OCI-LY1 (cell line): ENCODE measurements around the gene ZMIZ1.

Experiments used
- H2AFZ ChIP-seq: fragments of 200-600 bp; sonication (generic), shearing (Covaris generic); 2 replicates; pipeline ENCODE4 v1.6.0; 2014; ENCODE audit warnings: antibody characterized with exemption, mild to moderate bottlenecking, low read length
- H3F3A ChIP-seq: fragments of 200-600 bp; sonication (generic), shearing (Covaris generic); 2 replicates; pipeline ENCODE4 v1.6.0; 2014; ENCODE audit warnings: mild to moderate bottlenecking, antibody characterized with exemption, low read length, moderate library complexity; ENCODE audit not compliant: insufficient read depth
- H3K27ac ChIP-seq: fragments of 200-600 bp; sonication (generic); 2 replicates; pipeline ENCODE4 v1.5.1; 2014; ENCODE audit warnings: low read length, mixed run types, mild to moderate bottlenecking, low read depth; ENCODE audit not compliant: poor library complexity, severe bottlenecking
- H3K27me3 ChIP-seq: fragments of 200-600 bp; sonication (generic); 2 replicates; pipeline ENCODE4 v1.6.0; 2014; ENCODE audit warnings: antibody characterized with exemption, mild to moderate bottlenecking, low read length, moderate library complexity; ENCODE audit not compliant: insufficient read depth
- H3K36me3 ChIP-seq: fragments of 200-600 bp; sonication (generic); 2 replicates; pipeline ENCODE4 v1.6.1; 2014; ENCODE audit warnings: mild to moderate bottlenecking, antibody characterized with exemption, low read length, moderate library complexity, mixed read lengths; ENCODE audit not compliant: insufficient read depth
- H3K4me1 ChIP-seq: fragments of 200-600 bp; sonication (generic); 2 replicates; pipeline ENCODE4 v1.5.1; 2014; ENCODE audit warnings: mild to moderate bottlenecking, low read length, moderate library complexity; ENCODE audit not compliant: insufficient read depth, severe bottlenecking
- H3K4me2 ChIP-seq: fragments of 200-600 bp; sonication (generic), shearing (Covaris generic); 2 replicates; pipeline ENCODE4 v1.6.1; 2014; ENCODE audit warnings: low read length
- H3K4me3 ChIP-seq: fragments of 200-600 bp; sonication (generic); 2 replicates; pipeline ENCODE4 v1.5.1; 2014; ENCODE audit warnings: low read length, low read depth, mild to moderate bottlenecking, mixed read lengths; ENCODE audit not compliant: poor library complexity, severe bottlenecking
- H3K79me2 ChIP-seq: fragments of 200-600 bp; shearing (Covaris generic); 2 replicates; pipeline ENCODE4 v1.6.1; 2016; ENCODE audit warnings: mixed run types, low read length, mixed read lengths; ENCODE audit not compliant: insufficient read depth
- H3K9ac ChIP-seq: fragments of 200-600 bp; sonication (generic), shearing (Covaris generic); 2 replicates; pipeline ENCODE4 v1.6.1; 2014; ENCODE audit warnings: mild to moderate bottlenecking, low read length, mixed read lengths
- H3K9me2 ChIP-seq: fragments of 200-600 bp; sonication (generic), shearing (Covaris generic); 2 replicates; pipeline ENCODE4 v1.6.1; 2014; ENCODE audit warnings: low read depth, mild to moderate bottlenecking, low read length, mixed read lengths
- H3K9me3 ChIP-seq: fragments of 200-600 bp; shearing (Covaris generic); 2 replicates; pipeline ENCODE4 v1.6.1; 2014; ENCODE audit warnings: low read length, mixed read lengths
- H4K20me1 ChIP-seq: fragments of 200-600 bp; sonication (generic), shearing (Covaris generic); 2 replicates; pipeline ENCODE4 v1.6.0; 2016; ENCODE audit warnings: mild to moderate bottlenecking, low read length; ENCODE audit not compliant: insufficient read depth
- CTCF ChIP-seq: fragments of 200-600 bp; sonication (generic), shearing (Covaris generic); IDR thresholded peaks from 2 replicates; pipeline ENCODE4 v1.5.1; 2017; ENCODE audit warnings: mild to moderate bottlenecking, antibody characterized with exemption, low read length, moderate library complexity, mixed read lengths
- EZH2 ChIP-seq: fragments of 200-600 bp; sonication (generic), shearing (Covaris generic); IDR thresholded peaks from 2 replicates; pipeline ENCODE4 v1.8.0; 2017; ENCODE audit warnings: borderline replicate concordance, mixed run types, mild to moderate bottlenecking, antibody characterized with exemption, low read length, moderate library complexity, mixed read lengths

Gene ZMIZ1

GRCh38 chr10:79090134-79090803 is 21.5 kb downstream of the ZMIZ1 start:
- H3K9ac ChIP-seq: no peak overlapping the region
- H3K27me3 ChIP-seq: peaks cover 11% of the 10 kb centered on the region
- H3K36me3 ChIP-seq: no peaks in the 10 kb centered on the region
- H3K79me2 ChIP-seq: no peaks in the 10 kb centered on the region
- no peaks in the 10 kb centered on the region for H3F3A ChIP-seq
- H3K4me1 ChIP-seq: no peaks in the 10 kb centered on the region
- TF ChIP-seq CTCF (no peak), EZH2 (no peak)
- no peak overlapping the region for H3K27ac ChIP-seq
- no peaks in the 10 kb centered on the region for H3K9me3 ChIP-seq
- no peak overlapping the region for H3K4me3 ChIP-seq
- H3K4me2 ChIP-seq: no peak overlapping the region
- no peak overlapping the region for H2AFZ ChIP-seq
- H4K20me1 ChIP-seq: no peaks in the 10 kb centered on the region
- H3K9me2 ChIP-seq: no peaks in the 10 kb centered on the region

GRCh38 chr10:79092292-79092896 is 23.6 kb downstream of the ZMIZ1 start:
- H3K27me3 ChIP-seq: peaks cover 15% of the 10 kb centered on the region
- H3F3A ChIP-seq: no peaks in the 10 kb centered on the region
- no peak overlapping the region for H3K27ac ChIP-seq
- no peaks in the 10 kb centered on the region for H3K79me2 ChIP-seq
- H4K20me1 ChIP-seq: no peaks in the 10 kb centered on the region
- no peak overlapping the region for H3K9ac ChIP-seq
- H3K9me2 ChIP-seq: no peaks in the 10 kb centered on the region
- H3K4me2 ChIP-seq: no peak overlapping the region
- TF ChIP-seq CTCF (no peak), EZH2 (no peak)
- H3K36me3 ChIP-seq: no peaks in the 10 kb centered on the region
- no peak overlapping the region for H2AFZ ChIP-seq
- no peaks in the 10 kb centered on the region for H3K4me1 ChIP-seq
- no peak overlapping the region for H3K4me3 ChIP-seq
- H3K9me3 ChIP-seq: no peaks in the 10 kb centered on the region

DNA sequence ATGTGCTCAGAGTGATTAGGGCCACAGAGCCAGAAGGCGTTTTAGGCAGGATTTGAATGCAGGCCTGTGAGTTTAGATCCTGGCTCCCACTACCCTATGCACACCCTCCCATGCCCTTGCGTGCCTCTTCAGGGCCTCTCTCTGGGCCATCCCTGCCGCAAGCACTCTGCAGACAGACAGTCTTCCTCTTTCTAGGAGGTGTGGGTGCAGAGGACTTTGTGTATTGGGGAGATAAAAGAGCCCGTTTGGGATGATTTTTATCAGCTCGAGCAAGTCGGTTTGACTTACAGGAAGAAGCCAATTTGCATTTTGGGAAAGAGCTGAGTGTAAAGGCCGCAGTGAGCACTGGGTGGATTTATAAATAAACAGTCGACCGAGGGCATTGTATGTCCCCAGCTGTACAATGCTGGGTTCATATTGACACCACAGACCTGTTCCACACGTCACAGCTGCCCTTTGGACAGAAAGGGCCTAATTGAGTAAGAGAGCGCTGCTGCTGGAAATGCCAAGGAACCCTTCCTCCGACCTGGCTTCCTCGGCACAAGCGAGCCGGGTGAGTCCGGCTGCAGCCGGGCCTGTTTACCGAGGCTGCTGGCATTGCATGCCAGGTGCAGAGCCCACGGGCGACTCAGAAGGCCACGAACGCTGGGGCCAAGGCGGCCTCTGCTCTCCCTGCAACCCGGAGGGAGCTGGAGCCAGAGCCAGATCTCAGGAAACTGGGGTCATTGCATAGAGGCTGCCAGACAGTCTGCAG is 25.1 kb downstream of the ZMIZ1 start:
- Histone ChIP-seq H3K9me3 (no peaks in the 10 kb centered on the region), H2AFZ (no peak overlapping the region), H3K4me2 (no peak overlapping the region), H4K20me1 (no peaks in the 10 kb centered on the region), H3K79me2 (no peaks in the 10 kb centered on the region), H3F3A (no peaks in the 10 kb centered on the region), H3K9ac (no peak overlapping the region), H3K36me3 (no peaks in the 10 kb centered on the region), H3K4me1 (no peaks in the 10 kb centered on the region), H3K9me2 (no peaks in the 10 kb centered on the region), H3K4me3 (no peak overlapping the region), H3K27ac (no peak overlapping the region), H3K27me3 (peaks cover 7% of the 10 kb centered on the region; the same call in 1 of the 2 replicates)
- TF ChIP-seq EZH2 (no peak), CTCF (no peak)
